Natural killer cell (primary cell): ENCODE measurements around the gene C2orf66. TPM values are rescaled to one million over a fixed set of nuclear protein-coding genes. Genes with fewer than 3 reads are reported as not detected.

Experiments
- ATAC-seq, 3 donors: fragments of 150-1000 bp in 2 of 3; fragments of 200-7000 bp in 1 of 3; cut with Tn5 transposase; 1 replicate in 1 of 3; 2 replicates in 2 of 3; pipeline ENCODE4 v1.10.0; 2021; ENCODE audit warnings: mild to moderate bottlenecking in 2 of 3, moderate library complexity in 2 of 3
- DNase-seq, 2 donors: peaks; one replicate each; pipeline versions ENCODE4 v3.0.0 to v3.0.0-alpha.2; 2013 to 2021; ENCODE audit warnings: mixed read lengths in 1 of 2
- H3K27ac ChIP-seq: one replicate; pipeline ENCODE4 v1.5.1; 2013; ENCODE audit warnings: mild to moderate bottlenecking, low read length
- H3K27me3 ChIP-seq: one replicate; pipeline ENCODE4 v1.6.1; 2013; ENCODE audit warnings: low read length; ENCODE audit not compliant: control insufficient read depth, insufficient read depth
- H3K36me3 ChIP-seq: one replicate; pipeline ENCODE4 v1.6.1; 2013; ENCODE audit warnings: low read length; ENCODE audit not compliant: control insufficient read depth, insufficient read depth
- H3K4me1 ChIP-seq: one replicate; pipeline ENCODE4 v1.6.1; 2013; ENCODE audit warnings: low read length; ENCODE audit not compliant: control insufficient read depth, insufficient read depth
- H3K4me3 ChIP-seq: one replicate; pipeline ENCODE4 v1.5.1; 2013; ENCODE audit warnings: low read length
- H3K9me3 ChIP-seq: one replicate; pipeline ENCODE4 v1.6.1; 2013; ENCODE audit warnings: low read length; ENCODE audit not compliant: control insufficient read depth, insufficient read depth
- H3K27ac Mint-ChIP-seq, 2 donors: one replicate each; pipeline ENCODE4 v1.8.0; 2022; ENCODE audit warnings: mild to moderate bottlenecking in 2 of 2, mixed read lengths in 2 of 2, moderate library complexity in 1 of 2
- H3K27me3 Mint-ChIP-seq, 2 donors: one replicate each; pipeline ENCODE4 v1.8.0; 2022; ENCODE audit warnings: low read depth in 2 of 2, mixed read lengths in 2 of 2
- H3K36me3 Mint-ChIP-seq: one replicate; pipeline ENCODE4 v1.8.0; 2022; ENCODE audit warnings: mixed read lengths
- H3K4me1 Mint-ChIP-seq, 2 donors: one replicate each; pipeline ENCODE4 v1.8.0; 2022; ENCODE audit warnings: mixed read lengths in 2 of 2
- H3K4me3 Mint-ChIP-seq: one replicate; pipeline ENCODE4 v1.8.0; 2022; ENCODE audit warnings: mild to moderate bottlenecking, moderate library complexity, mixed read lengths
- H3K9me3 Mint-ChIP-seq, 2 donors: one replicate each; pipeline ENCODE4 v1.8.0; 2022; ENCODE audit warnings: mixed read lengths in 2 of 2
- WGBS: methylation state at CpG from one replicate; pipeline ENCODE4 v1.1.7; 2013; ENCODE audit warnings: missing lambda C conversion rate; ENCODE audit not compliant: insufficient coverage; 5-methylcytosine and 5-hydroxymethylcytosine counted together
- intact Hi-C: fragments of 100-400 bp; cut with micrococcal nuclease; formaldehyde crosslinking; loops from one replicate; pipeline ENCODE4 v1.14.2; 2022
- total RNA-seq, 4 donors: library from RNA; stranded (reverse); fragments of 120-200 nt in 1 of 4; gene quantifications; one replicate each; pipeline versions ENCODE4 v1.2.3 to v1.2.4, GENCODE V29; 2013 to 2022
- TF ChIP-seq, protein P1 (sequence below): fragments of 200-600 bp; IDR thresholded peaks from one replicate; pipeline ENCODE4 v1.8.0; 2022; ENCODE audit warnings: antibody characterized with exemption

The C2orf66 gene
- total RNA-seq, 3 donors from 2014 or later (not counting 1 experiment from before 2014, with no cell fraction given), result not detected

DNA sequence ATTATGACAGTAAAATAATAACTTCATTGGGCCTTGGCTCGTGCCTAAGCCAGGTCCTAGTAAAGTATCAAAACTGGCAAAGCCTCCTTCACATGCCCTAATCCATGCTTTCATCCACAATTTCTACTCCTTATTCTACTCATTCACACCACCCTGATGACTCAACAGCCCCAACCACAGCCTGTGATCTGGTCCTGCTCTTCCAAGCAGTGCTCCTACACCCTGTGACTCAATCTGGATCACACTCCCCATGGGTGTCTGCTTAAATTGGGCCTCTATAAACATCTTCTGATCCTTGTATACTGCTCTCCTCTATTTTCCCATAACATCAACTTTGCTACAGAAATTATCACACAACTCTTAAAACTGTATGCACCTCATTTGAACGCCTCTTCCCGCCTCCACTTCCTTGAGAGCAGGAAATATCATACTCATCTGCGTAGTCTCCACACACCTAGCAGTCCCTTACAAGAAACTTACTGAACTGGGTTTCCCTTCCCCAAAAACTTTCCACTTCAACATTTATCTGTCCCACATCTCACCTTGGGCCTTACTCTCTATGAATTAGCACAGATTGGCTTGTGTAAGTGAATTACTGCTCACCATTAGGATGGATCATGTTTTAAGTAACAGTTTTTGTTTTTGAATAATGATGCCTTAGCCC is 25.6 kb downstream of the C2orf66 start:
- WGBS, result 83% methylated on average over 4 of the region's 4 CpGs
- H3K9me3 ChIP-seq, result no peaks in the 10 kb centered on the region
- Mint-ChIP-seq H3K27me3 (no peaks in the 10 kb centered on the region), H3K4me1 (no peaks in the 10 kb centered on the region), H3K27ac (no peak overlapping the region), H3K4me3 (no peak overlapping the region), H3K9me3 (no peaks in the 10 kb centered on the region), H3K36me3 (peaks cover 21% of the 10 kb centered on the region)
- H3K27me3 ChIP-seq, result no peaks in the 10 kb centered on the region
- H3K4me3 ChIP-seq, result no peak overlapping the region
- ATAC-seq (no peak), DNase-seq (no peak)
- intact Hi-C loops, result no loop called here
- H3K27ac ChIP-seq, result no peak overlapping the region
- no peaks in the 10 kb centered on the region for H3K4me1 ChIP-seq
- TF ChIP-seq, protein P1, sequence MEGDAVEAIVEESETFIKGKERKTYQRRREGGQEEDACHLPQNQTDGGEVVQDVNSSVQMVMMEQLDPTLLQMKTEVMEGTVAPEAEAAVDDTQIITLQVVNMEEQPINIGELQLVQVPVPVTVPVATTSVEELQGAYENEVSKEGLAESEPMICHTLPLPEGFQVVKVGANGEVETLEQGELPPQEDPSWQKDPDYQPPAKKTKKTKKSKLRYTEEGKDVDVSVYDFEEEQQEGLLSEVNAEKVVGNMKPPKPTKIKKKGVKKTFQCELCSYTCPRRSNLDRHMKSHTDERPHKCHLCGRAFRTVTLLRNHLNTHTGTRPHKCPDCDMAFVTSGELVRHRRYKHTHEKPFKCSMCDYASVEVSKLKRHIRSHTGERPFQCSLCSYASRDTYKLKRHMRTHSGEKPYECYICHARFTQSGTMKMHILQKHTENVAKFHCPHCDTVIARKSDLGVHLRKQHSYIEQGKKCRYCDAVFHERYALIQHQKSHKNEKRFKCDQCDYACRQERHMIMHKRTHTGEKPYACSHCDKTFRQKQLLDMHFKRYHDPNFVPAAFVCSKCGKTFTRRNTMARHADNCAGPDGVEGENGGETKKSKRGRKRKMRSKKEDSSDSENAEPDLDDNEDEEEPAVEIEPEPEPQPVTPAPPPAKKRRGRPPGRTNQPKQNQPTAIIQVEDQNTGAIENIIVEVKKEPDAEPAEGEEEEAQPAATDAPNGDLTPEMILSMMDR, result no peak
- H3K36me3 ChIP-seq, result peaks cover 83% of the 10 kb centered on the region

DNA sequence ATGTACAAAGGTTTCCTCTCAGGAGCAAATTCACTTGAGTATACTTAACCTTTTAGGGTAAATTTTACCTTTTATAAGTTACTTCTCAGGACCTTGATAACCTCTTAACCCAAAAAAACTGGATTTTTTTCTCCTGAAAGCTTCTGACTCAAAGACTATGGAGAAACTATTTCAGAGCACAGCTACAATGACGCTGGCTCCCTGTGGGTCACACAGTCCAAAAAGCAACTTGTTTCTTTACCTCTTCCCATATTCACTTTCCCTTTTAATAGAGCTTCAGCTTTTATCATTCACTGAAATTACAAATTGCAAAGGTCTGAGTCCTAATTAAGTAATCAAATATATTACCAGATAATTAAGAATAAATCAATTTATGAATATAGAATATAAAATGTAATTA is 42.1 kb downstream of the C2orf66 start:
- DNase-seq (no peak), ATAC-seq (no peak)
- no peaks in the 10 kb centered on the region for H3K9me3 Mint-ChIP-seq
- no peaks in the 10 kb centered on the region for H3K36me3 Mint-ChIP-seq
- TF ChIP-seq, protein P1, result no peak
- H3K9me3 ChIP-seq, result no peaks in the 10 kb centered on the region
- intact Hi-C loops, result no loop called here
- no peak overlapping the region for H3K4me3 Mint-ChIP-seq
- no peaks in the 10 kb centered on the region for H3K27me3 Mint-ChIP-seq
- no peak overlapping the region for H3K4me3 ChIP-seq
- H3K4me1 Mint-ChIP-seq, result no peaks in the 10 kb centered on the region
- no peak overlapping the region for H3K27ac Mint-ChIP-seq
- H3K27ac ChIP-seq, result no peak overlapping the region
- no peaks in the 10 kb centered on the region for H3K27me3 ChIP-seq
- H3K36me3 ChIP-seq, result peaks cover 69% of the 10 kb centered on the region
- H3K4me1 ChIP-seq, result no peaks in the 10 kb centered on the region
- 95% methylated on average over 1 of the region's 1 CpG for WGBS

DNA sequence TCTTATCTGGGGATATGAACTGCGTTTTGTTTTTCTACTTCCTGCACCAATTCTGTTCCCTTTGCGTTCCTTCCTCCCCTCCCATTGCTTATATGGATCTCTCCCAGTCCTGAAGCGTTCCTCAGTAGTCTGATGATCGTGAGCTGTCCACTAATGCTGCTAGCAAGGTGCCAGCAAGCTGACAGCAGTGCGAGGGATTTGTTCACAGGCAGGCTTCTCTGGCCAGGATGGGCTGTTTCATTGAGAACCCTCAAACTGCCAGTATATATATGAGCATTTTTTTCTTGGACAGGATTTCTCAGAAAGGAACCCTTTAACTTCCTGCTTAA is 49.8 kb downstream of the C2orf66 start:
- ATAC-seq, result no peak
- 87% methylated on average over 5 of the region's 5 CpGs for WGBS
- TF ChIP-seq, protein P1, result no peak

More for the DNA sequence above, 49.8 kb downstream of the C2orf66 start:
- Mint-ChIP-seq H3K4me1 (no peaks in the 10 kb centered on the region), H3K27ac (no peak overlapping the region), H3K4me3 (no peak overlapping the region), H3K9me3 (peaks cover 8 to 15% of the 10 kb centered on the region in 2 donors), H3K27me3 (no peaks in the 10 kb centered on the region), H3K36me3 (peaks cover 22% of the 10 kb centered on the region)
- H3K27me3 ChIP-seq, result no peaks in the 10 kb centered on the region
- DNase-seq, result no peak
- H3K9me3 ChIP-seq, result no peaks in the 10 kb centered on the region
- no peaks in the 10 kb centered on the region for H3K4me1 ChIP-seq
- H3K36me3 ChIP-seq, result peaks cover 21% of the 10 kb centered on the region
- H3K27ac ChIP-seq, result no peak overlapping the region
- no peak overlapping the region for H3K4me3 ChIP-seq
- intact Hi-C loops, result no loop called here
